HG03520 (cell line): ENCODE measurements around the gene GNB1.
A peak's percentile ranks its signal among the peaks of the same experiment; 100 is the strongest.
"Not testable (repeated sequence)": the region's sequence is repeated elsewhere in the genome, so short reads cannot be mapped to it uniquely, and the experiment has no call there.

Source experiments
- ATAC-seq: cut with Tn5 transposase; IDR thresholded peaks from one replicate; pipeline ENCODE4 v1.9.1; 2021; ENCODE audit warnings: mild to moderate bottlenecking, moderate library complexity; ENCODE audit not compliant: unreplicated experiment

The GNB1 gene

GRCh38 chr1:1752190-1752589, 138.7 kb downstream of the GNB1 start:
- no peak for ATAC-seq

- not testable (repeated sequence) for ATAC-seq
These were observed 140.9 kb downstream of the GNB1 start for GRCh38 chr1:1749941-1750340.

- no peak for ATAC-seq
These were observed 142.1 kb downstream of the GNB1 start for GRCh38 chr1:1748686-1749321.

DNA sequence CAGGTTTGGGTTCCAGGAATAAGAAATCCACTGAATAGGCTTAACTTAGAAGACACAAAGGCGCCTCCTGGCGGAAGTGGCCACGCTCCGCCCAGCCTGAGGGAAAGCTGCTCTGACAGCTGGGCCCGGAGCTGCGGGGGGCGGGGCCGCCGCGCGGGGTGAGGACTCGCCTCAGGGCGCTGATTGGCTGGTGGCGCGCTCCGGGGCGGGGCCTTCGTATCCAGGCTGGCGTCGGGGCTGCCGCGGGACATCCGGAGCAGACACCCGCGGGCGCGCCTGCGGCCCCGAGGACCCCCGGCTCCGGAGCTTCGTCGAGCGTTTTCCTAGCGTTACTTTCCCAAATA, 144.3 kb downstream of the GNB1 start:
- ATAC-seq = peak; percentile 80

DNA sequence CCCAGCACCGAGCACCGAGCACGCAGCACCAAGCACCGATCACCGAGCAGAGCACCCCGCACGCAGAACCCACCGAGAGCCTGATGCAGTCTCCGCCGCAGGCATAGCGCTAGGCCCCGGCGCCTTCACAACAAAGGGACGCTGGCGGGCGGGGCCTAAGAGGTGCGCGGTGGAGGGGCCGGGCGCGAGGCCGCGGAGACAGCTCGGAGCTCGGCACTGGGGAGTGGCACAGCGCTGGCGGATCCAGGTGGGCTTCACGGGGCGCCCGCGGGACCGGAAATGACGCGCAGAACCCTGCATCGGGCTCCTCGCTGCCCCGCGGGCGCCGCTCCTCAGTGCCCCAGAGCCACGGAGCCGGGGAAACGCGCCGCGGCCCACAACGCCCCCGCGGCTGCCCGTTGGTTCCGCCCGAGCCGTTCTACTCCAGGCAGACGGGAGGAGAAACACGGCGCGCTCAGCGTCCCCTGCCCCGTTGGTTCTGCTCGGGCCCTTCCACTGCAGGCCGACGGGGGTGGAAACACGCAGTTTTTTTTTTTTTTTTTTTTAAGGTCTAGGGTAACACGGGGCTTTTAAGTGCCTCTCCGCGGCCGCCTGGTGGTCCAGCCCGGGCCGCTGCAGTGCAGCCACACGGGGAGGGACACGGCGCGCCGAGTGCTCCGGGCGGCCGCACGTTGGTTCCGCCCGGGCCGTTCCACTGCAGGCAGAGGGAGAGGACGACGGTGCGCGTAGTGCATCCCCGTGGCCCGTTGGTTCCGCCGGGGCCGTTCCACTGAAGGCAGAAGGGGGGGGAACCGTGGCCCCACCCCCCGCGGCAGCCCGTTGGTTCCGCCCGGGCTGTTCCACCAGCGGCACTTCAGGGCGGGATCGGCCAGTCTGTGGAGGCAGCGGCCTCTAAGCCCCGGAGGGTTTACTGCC, 145.0 kb downstream of the GNB1 start:
- ATAC-seq = peak; percentile 48

- ATAC-seq = not testable (repeated sequence)
These were observed 148.4 kb downstream of the GNB1 start for GRCh38 chr1:1742529-1742928.

GRCh38 chr1:1741013-1741412, 149.9 kb downstream of the GNB1 start:
- ATAC-seq = not testable (repeated sequence)

DNA sequence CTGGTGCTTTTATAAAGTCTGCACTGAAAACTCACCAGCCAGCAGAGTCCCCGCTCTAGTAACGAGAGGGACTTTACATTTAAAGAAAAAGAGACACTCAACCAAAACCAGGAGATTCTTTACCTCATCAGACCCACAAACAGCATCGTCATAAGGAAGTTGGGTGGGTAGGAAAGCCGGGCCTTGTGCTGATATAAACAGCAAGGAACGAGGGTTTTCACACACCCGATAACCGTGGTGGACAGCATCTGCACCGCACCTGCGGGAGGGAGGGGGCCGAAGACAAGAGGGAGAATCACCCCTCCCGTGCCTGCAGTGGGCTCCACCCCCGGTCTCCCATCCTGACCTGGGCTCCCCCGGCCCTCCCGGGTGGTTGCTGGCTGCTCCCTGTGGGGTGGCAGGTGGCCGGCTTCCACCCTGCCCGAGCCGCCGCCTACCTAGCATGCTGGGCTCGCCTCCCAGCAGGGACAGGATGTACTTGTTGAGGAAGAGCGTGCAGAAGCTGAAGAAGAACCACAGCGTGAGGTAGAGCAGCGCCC, 152.0 kb downstream of the GNB1 start:
- not testable (repeated sequence) for ATAC-seq

GRCh38 chr1:1737675-1738590, 153.0 kb downstream of the GNB1 start:
- ATAC-seq = not testable (repeated sequence)
